GM18498 (cell line): ENCODE data around the gene KLK7.
"Not testable (repeated sequence)": the region's sequence is repeated elsewhere in the genome, so short reads cannot be mapped to it uniquely, and the experiment has no call there.

ENCODE experiments used
- ATAC-seq: cut with Tn5 transposase; IDR thresholded peaks from one replicate; pipeline ENCODE4 v1.9.1; 2021; ENCODE audit warnings: mild to moderate bottlenecking, moderate library complexity; ENCODE audit not compliant: unreplicated experiment

Gene KLK7

GRCh38 chr19:50978772-50979390, 4.8 kb downstream of the KLK7 start:
- ATAC-seq, result no peak

GRCh38 chr19:50977626-50978025, 6.1 kb downstream of the KLK7 start:
- no peak for ATAC-seq

GRCh38 chr19:50975766-50976165, 8.0 kb downstream of the KLK7 start:
- ATAC-seq, result no peak

GRCh38 chr19:50974702-50975556, 8.8 kb downstream of the KLK7 start:
- no peak for ATAC-seq

GRCh38 chr19:50972795-50973376, 10.8 kb downstream of the KLK7 start:
- ATAC-seq, result no peak

DNA sequence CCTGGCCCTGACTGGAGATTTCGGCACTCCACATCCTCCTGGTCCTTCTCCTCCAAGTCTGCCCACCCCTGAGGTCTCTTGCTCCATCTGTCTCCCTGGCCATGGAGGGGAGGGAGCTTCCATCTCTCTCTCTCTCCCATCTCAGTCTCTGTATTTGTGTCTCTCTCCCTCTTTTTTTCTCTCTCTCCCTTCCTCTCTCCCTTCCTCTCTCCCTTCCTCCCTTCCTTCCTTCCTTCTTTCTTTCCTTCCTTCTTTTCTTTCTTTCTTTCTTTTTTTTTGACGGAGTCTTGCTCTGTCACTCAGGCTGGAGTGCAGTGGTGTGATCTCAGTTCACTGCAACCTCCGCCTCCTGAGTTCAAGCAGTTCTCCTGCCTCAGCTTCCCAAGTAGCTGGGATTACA, 13.9 kb downstream of the KLK7 start:
- ATAC-seq, result not testable (repeated sequence)

DNA sequence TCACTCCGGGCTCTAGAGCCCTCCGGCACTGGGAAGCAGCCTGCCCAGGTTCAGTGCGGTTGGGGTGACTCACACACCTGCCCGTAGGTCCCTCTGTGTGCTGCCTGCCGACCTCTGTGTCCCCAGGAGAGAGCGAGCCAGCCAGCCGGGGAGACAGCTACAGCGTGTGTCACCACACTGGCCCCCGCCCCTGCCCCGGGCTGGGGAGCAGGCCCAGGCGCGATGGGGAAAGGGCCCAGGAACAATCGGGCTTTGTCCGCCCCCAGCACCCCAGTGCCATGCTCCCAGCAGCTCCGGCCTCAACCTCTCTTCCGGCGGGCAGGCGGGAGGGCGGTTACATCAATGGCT, 14.3 kb downstream of the KLK7 start, which contains the start of gene KLK6:
Gene KLK6, minus strand, starts transcription at position 179 of the 348 bp plus-strand sequence. CDS start 1,487 bp downstream, outside the sequence.
- ATAC-seq, result no peak

- no peak for ATAC-seq
Measured at GRCh38 chr19:50968716-50969412, 14.9 kb downstream of the KLK7 start.

DNA sequence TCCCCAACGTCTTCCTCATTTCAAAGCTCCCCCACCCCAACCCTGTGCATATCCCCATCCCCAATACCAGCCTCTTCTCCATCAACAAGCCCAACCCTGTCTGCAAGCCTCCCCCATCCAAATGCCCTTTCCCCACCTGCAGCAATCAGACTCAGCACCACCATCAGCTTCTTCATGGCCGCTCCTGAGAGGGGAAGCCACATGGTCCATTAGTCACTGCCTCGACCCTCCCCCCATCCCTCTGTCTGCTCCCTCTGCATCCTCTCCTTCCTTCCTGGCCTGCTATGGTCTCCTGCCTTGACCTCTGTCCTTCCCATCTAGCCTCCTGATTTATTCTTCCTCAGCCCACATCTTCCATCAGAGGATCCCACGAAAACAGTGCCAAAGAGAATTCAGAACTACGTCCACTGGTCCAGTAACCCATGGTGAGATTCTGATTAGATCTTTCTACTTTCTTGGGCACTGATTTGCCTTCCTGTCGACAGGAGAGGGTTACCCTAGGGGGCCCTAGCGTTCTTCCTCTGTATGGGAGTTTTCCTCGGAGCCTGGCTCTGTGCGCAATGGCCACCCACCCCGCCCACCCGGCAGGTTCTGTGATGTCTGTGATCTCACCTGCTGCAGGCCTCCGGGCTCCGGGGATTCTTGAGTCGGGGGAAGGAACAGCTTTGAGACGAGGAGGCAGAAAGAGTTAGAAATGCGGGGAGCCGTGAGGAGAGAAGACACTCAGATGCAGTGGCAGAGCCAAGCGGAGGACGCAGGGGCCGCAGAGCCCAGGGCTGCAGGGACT, 15.6 kb downstream of the KLK7 start:
- ATAC-seq, result no peak

DNA sequence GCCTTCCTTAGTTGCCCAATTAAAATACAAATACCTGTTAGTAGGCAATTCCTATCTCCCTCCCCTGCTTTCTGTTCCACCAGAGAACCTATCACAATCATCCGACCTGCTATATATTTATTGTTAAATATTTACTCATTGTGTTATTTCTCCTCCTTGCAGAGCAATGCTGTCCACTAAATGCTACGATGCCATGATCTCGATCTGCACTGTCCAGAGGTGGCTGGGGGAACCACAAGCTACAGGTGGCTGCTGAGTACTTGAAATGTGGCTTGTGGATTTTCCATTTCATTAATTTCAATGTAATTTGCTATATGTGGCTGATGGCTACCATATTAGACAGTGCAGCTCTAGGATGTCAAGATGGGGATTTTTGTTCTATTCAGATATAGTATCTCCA, 19.5 kb downstream of the KLK7 start:
- ATAC-seq, result no peak

DNA sequence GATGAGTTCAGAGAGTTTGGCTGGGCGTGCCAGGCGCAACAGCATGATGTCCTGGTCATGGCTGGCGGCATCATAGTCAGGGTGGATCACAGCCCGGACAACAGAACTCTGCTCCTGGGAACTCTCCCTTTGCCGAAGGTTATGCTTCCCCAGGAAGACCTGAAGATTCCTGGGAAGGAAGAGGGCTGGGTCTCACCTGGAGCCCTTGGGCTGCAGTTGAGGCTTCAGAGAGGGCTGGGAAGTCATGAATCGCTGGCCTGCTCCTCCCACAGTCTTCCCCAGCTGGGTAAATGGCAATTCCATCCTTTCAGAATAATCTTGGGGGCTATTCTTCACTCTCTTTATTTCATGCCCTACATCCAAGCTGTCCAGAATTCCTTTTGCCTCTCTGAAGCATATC, 20.3 kb downstream of the KLK7 start:
- ATAC-seq, result no peak

- ATAC-seq, result no peak
Measured at GRCh38 chr19:50962245-50962644, 21.5 kb downstream of the KLK7 start.

- no peak for ATAC-seq
Measured at GRCh38 chr19:50959731-50960500, 23.8 kb downstream of the KLK7 start.

DNA sequence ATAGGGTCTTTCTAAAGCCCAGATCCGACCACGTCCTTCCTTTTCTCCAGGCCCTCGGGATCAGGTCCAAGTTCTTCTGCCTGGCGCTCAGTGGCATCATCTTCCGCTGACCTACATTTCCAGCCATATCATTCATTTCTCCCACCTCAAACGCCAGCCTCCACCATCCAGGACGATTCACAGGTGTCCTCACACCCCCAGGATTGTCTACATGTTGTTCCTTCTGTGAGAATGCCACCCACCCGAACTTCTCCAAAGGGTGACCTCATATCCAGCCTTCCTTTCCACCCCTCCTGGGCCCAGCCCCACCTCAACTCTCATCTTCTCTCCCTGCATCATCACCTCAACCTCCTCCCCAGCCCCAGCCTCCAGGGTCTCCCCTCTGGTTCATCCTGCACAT, 26.1 kb downstream of the KLK7 start:
- ATAC-seq, result no peak

DNA sequence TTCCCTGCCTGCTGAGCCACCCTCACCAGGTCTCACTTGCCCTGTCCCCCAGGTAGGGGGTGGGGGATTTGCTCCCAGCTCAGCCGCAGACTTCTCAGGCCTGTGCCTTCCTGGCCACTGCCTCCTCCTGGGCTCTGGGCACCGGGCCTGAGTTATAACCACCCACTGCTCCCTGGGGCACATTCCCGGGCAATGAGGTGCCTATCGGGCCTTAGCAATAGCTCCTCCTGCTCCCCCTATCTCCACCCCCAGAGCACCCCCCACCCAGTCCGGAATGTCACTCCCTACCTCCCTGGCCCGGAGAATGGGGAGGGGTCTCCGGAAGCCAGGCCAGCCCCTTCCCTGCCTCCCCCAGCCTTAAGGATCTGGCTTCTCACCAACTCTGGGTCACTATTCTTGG, 30.8 kb downstream of the KLK7 start, which contains the start of gene KLK5:
Gene KLK5, minus strand, starts transcription at position 129 of the 400 bp plus-strand sequence. CDS start 381 bp downstream, outside the sequence.
- ATAC-seq, result no peak

- no peak for ATAC-seq
Measured at GRCh38 chr19:50949861-50950260, 33.9 kb downstream of the KLK7 start.

DNA sequence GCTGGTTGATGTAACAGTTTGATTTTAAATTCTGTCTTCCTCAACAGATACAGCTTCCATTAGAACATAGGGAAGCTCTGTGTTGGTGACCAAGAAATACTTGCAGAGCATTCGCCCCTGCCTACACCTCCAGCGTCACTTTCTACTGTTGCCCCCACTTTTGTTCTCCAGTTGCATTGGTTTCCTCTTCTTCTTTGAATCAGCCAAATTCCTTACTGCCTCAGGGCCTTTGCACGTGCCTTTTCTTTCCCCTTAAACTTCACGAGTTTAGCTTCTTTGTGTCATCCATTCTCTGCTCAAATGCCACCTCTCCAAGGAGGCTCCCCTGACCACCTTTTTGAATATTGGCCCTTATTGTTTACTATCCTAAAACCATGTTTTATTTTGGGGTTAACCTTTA, 36.6 kb downstream of the KLK7 start:
- no peak for ATAC-seq

DNA sequence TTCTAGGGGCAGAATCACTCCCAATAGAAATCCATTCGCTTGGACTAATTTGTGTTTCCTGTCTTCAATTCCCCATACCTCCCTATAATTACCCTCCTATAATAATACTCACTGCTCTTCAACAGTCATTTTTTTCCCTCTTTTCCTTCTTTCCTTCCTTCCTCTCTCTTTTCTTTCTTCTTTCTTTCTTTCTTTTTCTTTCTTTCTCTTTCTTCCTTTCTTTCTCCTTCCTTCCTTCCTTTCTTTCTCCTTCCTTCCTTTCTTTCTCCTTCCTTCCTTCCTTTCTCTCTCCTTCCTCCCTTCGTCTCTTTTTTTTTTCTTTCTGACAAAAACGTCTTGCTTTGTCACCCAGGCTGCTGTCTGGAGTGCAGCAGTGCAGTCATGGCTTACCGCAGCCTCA, 38.9 kb downstream of the KLK7 start:
- no peak for ATAC-seq

DNA sequence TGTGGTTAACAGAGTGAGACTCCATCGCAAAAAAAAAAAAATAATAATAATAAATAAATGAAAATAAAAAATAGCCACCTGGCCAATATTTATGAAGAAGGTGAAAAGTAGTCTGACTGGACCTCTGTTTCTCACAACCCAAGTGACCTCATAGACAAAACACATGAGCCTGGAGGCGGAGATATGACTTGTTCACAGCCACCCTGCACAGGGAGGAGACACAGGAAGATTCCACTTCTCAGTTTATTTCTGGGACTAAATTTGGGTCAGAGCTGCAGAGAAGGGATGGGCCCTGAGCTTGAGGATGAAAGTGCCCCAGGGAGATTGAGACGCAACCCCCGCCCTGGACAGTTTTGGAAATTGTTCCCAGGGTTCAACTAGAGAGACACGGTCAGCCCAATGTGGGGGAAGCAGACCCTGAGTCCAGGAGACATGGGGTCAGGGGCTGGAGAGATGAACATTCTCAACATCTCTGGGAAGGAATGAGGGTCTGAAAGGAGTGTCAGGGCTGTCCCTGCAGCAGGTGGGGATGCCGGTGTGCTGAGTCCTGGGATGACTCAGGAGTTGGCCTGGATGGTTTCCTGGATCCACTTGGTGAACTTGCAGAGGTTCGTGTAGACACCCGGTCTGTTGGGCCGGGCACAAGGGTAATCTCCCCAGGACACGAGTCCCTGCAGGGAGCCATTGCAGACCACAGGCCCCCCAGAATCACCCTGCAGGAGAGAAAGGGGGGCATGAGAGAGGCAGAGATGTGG, 40.5 kb downstream of the KLK7 start:
- no peak for ATAC-seq
